ENCODE results near the gene PAK3.

The PAK3 gene

DNA sequence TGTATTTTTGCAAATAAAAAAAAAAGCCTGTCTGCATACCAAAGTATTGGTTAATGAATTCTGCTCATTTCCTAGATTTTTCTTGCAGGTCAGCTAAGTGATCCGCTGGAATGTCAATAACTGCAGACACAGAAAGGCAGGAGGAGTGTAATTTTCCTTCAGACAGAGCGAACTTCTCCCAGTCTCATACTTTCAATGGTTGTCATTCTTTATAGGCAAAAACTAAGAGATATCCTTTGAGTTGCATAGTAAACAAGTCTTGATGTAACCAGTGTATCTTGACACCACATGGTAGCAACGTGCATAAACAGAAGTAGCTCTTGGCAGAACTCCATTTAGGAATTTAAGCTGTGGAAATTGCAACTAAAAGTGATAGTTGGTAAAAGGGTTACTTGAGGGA lies 166.1 kb downstream of the PAK3 start:
- DNase-seq (ENCODE audit: low spot score) = no peak

DNA sequence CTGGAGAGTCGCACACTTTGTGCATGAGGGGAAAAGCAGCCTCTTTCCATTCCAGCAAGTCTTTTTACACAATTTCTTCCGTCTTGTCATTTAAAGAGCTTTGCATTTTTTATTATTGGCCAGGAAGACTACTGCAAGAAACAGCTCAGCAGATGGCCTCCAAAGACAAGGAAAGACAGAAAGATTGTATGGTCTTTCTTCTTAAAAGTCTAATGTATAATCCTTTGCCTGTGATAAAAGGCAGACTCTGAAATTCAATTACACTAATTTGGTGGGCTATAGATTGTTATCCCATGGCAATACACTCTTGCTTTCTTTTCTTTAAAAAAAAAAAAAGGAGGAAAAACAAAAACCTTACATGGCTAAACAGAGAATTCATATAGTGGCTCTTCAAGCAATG lies 168.4 kb downstream of the PAK3 start:
- no peak for DNase-seq (ENCODE audit: low spot score)

DNA sequence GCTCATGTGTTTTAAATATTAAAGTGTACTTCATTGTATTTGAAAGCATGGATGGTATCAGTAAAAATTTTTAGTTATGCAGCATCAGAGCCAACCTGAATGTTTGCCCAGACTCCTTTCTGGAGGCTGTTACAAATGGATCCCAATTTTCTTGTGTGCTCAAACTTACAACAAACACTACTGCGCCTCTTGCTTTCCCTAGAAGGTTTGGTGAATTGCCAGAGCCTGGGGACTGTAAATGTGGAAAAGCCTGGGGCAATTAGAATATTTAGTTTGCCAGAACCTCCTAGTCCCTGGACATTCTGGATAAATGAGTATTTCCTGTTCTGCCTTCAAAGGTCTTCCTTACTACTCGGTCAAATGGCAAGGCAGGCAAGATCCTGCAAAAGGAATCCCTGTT lies 169.5 kb downstream of the PAK3 start:
- no peak for DNase-seq (ENCODE audit: low spot score)

DNA sequence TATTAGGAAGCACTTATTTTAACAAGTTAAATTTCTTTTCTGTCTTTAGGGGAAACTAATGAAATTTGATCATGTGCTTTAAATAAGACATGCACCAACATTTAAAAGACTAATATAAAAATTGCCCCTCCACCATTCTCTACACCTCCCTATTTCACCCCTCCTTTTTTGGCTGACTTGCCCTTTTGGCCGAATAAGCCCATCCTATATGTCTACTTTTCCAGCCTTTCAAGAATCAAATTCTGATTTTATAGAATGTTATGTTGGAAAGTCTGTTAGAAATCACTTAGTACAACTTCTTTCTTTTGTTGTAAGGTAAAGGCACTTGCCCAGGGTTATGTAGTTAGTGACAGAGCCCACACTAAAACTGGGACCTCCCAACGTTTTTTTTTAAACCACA lies 172.5 kb downstream of the PAK3 start:
- DNase-seq (ENCODE audit: low spot score) = no peak

DNA sequence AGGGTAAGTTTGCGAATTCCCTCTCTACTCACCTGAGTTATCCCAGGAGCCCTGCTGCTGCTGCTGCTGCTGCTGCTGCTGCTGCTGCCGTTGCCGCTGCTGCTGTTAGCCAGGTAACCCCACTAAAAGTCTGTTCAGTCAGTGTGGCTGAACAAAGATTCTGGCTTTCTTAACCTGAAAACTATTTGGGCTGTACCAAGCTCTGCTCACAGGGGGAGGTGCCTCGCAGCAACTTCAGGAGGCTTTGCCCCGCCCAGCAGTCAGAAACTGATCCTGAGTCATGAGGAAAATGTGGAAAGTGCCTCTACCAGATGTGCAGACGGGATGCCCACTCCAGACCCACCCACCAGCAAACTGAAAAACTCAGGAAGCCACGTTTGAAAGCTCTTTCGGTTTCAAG lies 174.3 kb downstream of the PAK3 start, which contains the start of gene CAPN6:
CAPN6 (minus strand) TSS at position 145 of the 400 bp plus-strand sequence. CDS start 6,547 bp downstream, outside the sequence.
- no peak for DNase-seq (ENCODE audit: low spot score)

Data from Ammon's horn (tissue), 1 donor.